ENCODE data around the gene NFKB1.

NFKB1 gene

DNA sequence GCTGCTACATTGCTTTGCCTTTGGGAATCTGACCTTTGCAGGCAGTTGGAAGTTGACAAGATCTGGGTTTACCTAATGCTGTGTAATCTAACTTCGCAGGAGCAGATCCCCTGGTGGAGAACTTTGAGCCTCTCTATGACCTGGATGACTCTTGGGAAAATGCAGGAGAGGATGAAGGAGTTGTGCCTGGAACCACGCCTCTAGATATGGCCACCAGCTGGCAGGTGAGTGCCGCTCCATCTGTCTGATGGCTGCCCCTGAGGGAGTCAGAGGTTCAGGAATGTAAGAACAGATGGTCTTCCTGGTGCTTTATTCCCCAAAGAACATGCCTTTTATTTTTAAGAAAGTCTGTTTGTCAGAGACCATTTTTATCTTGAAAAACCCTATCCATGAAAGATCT lies 109.3 kb downstream of the NFKB1 start:
- Histone ChIP-seq H4K20me1 (ENCODE audit: low read depth, low read length) (no peaks in the 10 kb centered on the region), H2AFZ (ENCODE audit: low read depth, low read length, severe bottlenecking) (no peak overlapping the region), H3K4me2 (ENCODE audit: low read depth, low read length, poor library complexity, severe bottlenecking) (no peak overlapping the region), H3K79me2 (ENCODE audit: insufficient read depth, low read length) (no peaks in the 10 kb centered on the region), H3F3A (ENCODE audit: insufficient read depth) (no peaks in the 10 kb centered on the region), H3K36me3 (ENCODE audit: low read length) (peaks cover 2% of the 10 kb centered on the region; the same call in 1 of the 2 replicates), H3K27ac (ENCODE audit: low read depth, low read length) (no peak overlapping the region), H3K4me3 (ENCODE audit: insufficient read depth, low read length, poor library complexity, severe bottlenecking) (no peak overlapping the region), H3K9ac (ENCODE audit: low read length) (no peak overlapping the region), H3K27me3 (ENCODE audit: low read length) (no peaks in the 10 kb centered on the region), H3K9me3 (ENCODE audit: insufficient read depth, low read length) (no peaks in the 10 kb centered on the region), H3K9me2 (replicated peaks; ENCODE audit: insufficient read depth, low read length) (no peaks in the 10 kb centered on the region)
- no peak for TF ChIP-seq EZH2phosphoT487 (conservative IDR thresholded peaks at IDR 0.05; ENCODE audit: low read length)
- TF ChIP-seq, protein P1, sequence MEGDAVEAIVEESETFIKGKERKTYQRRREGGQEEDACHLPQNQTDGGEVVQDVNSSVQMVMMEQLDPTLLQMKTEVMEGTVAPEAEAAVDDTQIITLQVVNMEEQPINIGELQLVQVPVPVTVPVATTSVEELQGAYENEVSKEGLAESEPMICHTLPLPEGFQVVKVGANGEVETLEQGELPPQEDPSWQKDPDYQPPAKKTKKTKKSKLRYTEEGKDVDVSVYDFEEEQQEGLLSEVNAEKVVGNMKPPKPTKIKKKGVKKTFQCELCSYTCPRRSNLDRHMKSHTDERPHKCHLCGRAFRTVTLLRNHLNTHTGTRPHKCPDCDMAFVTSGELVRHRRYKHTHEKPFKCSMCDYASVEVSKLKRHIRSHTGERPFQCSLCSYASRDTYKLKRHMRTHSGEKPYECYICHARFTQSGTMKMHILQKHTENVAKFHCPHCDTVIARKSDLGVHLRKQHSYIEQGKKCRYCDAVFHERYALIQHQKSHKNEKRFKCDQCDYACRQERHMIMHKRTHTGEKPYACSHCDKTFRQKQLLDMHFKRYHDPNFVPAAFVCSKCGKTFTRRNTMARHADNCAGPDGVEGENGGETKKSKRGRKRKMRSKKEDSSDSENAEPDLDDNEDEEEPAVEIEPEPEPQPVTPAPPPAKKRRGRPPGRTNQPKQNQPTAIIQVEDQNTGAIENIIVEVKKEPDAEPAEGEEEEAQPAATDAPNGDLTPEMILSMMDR (IDR thresholded peaks at IDR 0.05; ENCODE audit: insufficient read depth, low read length, poor library complexity, severe bottlenecking) = no peak

DNA sequence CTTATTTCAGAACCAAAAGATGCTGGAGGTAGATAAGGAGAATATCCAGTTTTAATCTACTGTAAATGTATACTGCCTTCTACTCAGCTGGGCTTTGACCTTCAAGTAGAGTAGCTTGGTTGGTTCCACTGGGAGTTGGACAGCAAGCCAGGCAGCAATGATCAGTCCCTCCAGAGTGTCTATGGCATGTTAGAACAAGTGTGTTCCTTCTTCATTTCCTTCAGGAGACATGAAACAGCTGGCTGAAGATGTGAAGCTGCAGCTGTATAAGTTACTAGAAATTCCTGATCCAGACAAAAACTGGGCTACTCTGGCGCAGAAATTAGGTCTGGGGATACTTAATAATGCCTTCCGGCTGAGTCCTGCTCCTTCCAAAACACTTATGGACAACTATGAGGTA lies 111.1 kb downstream of the NFKB1 start:
- TF ChIP-seq EZH2phosphoT487 (conservative IDR thresholded peaks at IDR 0.05; ENCODE audit: low read length) = no peak
- TF ChIP-seq, protein P1 (IDR thresholded peaks at IDR 0.05; ENCODE audit: insufficient read depth, low read length, poor library complexity, severe bottlenecking) = no peak
- Histone ChIP-seq H3K36me3 (ENCODE audit: low read length) (peaks cover 2% of the 10 kb centered on the region; the same call in 1 of the 2 replicates), H2AFZ (ENCODE audit: low read depth, low read length, severe bottlenecking) (no peak overlapping the region), H3K9me2 (replicated peaks; ENCODE audit: insufficient read depth, low read length) (no peaks in the 10 kb centered on the region), H3K79me2 (ENCODE audit: insufficient read depth, low read length) (no peaks in the 10 kb centered on the region), H3K4me3 (ENCODE audit: insufficient read depth, low read length, poor library complexity, severe bottlenecking) (no peak overlapping the region), H4K20me1 (ENCODE audit: low read depth, low read length) (no peaks in the 10 kb centered on the region), H3K9me3 (ENCODE audit: insufficient read depth, low read length) (no peaks in the 10 kb centered on the region), H3K27me3 (ENCODE audit: low read length) (no peaks in the 10 kb centered on the region), H3K27ac (ENCODE audit: low read depth, low read length) (no peak overlapping the region), H3F3A (ENCODE audit: insufficient read depth) (no peaks in the 10 kb centered on the region), H3K9ac (ENCODE audit: low read length) (no peak overlapping the region), H3K4me2 (ENCODE audit: low read depth, low read length, poor library complexity, severe bottlenecking) (no peak overlapping the region)

DNA sequence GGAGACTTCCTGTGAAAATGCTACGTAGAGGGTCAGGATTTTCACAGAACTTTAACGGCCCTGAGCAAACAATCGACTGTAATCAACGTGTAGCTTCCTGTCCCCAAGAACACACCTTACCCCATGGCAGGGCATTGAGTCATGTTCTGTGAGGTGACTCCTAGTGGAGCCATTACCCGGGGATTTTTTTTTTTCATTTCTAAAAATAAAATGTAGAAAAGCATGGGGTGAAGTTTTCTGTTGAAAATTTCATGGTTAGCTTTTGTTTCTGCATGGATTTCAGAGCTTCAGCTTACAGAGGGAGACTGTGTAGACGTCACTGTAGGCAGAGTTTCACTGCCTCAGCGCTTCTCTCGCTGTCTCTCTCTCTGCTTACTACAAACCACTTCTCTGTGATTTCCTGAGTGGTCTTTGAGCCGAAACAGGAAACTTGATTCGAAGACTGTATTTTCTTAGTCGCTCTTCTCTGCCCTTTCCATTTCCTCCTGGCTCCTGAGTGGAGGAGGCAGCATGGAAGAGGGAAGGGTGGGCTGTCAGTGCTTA lies 111.7 kb downstream of the NFKB1 start:
- H2AFZ ChIP-seq (ENCODE audit: low read depth, low read length, severe bottlenecking) = no peak overlapping the region

More for the DNA sequence above, 111.7 kb downstream of the NFKB1 start:
- Histone ChIP-seq H3K27me3 (ENCODE audit: low read length) (no peaks in the 10 kb centered on the region), H3F3A (ENCODE audit: insufficient read depth) (no peaks in the 10 kb centered on the region), H3K4me2 (ENCODE audit: low read depth, low read length, poor library complexity, severe bottlenecking) (no peak overlapping the region), H4K20me1 (ENCODE audit: low read depth, low read length) (no peaks in the 10 kb centered on the region), H3K9me2 (replicated peaks; ENCODE audit: insufficient read depth, low read length) (no peaks in the 10 kb centered on the region), H3K79me2 (ENCODE audit: insufficient read depth, low read length) (no peaks in the 10 kb centered on the region), H3K36me3 (ENCODE audit: low read length) (peaks cover 2% of the 10 kb centered on the region; the same call in 1 of the 2 replicates), H3K9me3 (ENCODE audit: insufficient read depth, low read length) (no peaks in the 10 kb centered on the region), H3K9ac (ENCODE audit: low read length) (no peak overlapping the region), H3K4me3 (ENCODE audit: insufficient read depth, low read length, poor library complexity, severe bottlenecking) (no peak overlapping the region), H3K27ac (ENCODE audit: low read depth, low read length) (no peak overlapping the region)
- TF ChIP-seq, protein P1 (IDR thresholded peaks at IDR 0.05; ENCODE audit: insufficient read depth, low read length, poor library complexity, severe bottlenecking) = no peak
- TF ChIP-seq EZH2phosphoT487 (conservative IDR thresholded peaks at IDR 0.05; ENCODE audit: low read length) = no peak

Measured in SU-DHL-6 (cell line).